ENCODE results near the gene CLIP1.
"Not testable (repeated sequence)": the region's sequence is repeated elsewhere in the genome, so short reads cannot be mapped to it uniquely, and the experiment has no call there.

The CLIP1 gene

GRCh38 chr12:122382919-122383350, 39.5 kb downstream of the CLIP1 start:
- H3K9me3 ChIP-seq (ENCODE audit: control insufficient read depth, low read length): no peaks in the 10 kb centered on the region
- no peak for DNase-seq
- H3K27ac ChIP-seq (ENCODE audit: insufficient read depth, low read length, poor library complexity, severe bottlenecking): no peak overlapping the region
- peaks cover 7% of the 10 kb centered on the region for H3K36me3 ChIP-seq (ENCODE audit: control insufficient read depth, insufficient read depth, low read length)
- H3K4me3 ChIP-seq (ENCODE audit: insufficient read depth, low read depth, low read length, poor library complexity, severe bottlenecking): no peak overlapping the region
- H3K27me3 ChIP-seq (replicated peaks; ENCODE audit: control insufficient read depth, insufficient read depth, low read length, poor library complexity, severe bottlenecking): no peaks in the 10 kb centered on the region
- H3K4me1 ChIP-seq (ENCODE audit: control insufficient read depth, insufficient read depth, low read length, poor library complexity, severe bottlenecking): no peaks in the 10 kb centered on the region

GRCh38 chr12:122381021-122381420, 41.4 kb downstream of the CLIP1 start:
- no peaks in the 10 kb centered on the region for H3K27me3 ChIP-seq (replicated peaks; ENCODE audit: control insufficient read depth, insufficient read depth, low read length, poor library complexity, severe bottlenecking)
- H3K9me3 ChIP-seq (ENCODE audit: control insufficient read depth, low read length): no peaks in the 10 kb centered on the region
- H3K4me1 ChIP-seq (ENCODE audit: control insufficient read depth, insufficient read depth, low read length, poor library complexity, severe bottlenecking): no peaks in the 10 kb centered on the region
- H3K27ac ChIP-seq (ENCODE audit: insufficient read depth, low read length, poor library complexity, severe bottlenecking): no peak overlapping the region
- peaks cover 19% of the 10 kb centered on the region for H3K36me3 ChIP-seq (ENCODE audit: control insufficient read depth, insufficient read depth, low read length)
- DNase-seq: no peak
- no peak overlapping the region for H3K4me3 ChIP-seq (ENCODE audit: insufficient read depth, low read depth, low read length, poor library complexity, severe bottlenecking)

- H3K36me3 ChIP-seq (ENCODE audit: control insufficient read depth, insufficient read depth, low read length): peaks cover 19% of the 10 kb centered on the region
- not testable (repeated sequence) for H3K27ac ChIP-seq (ENCODE audit: insufficient read depth, low read length, poor library complexity, severe bottlenecking); H3K4me1 ChIP-seq (ENCODE audit: control insufficient read depth, insufficient read depth, low read length, poor library complexity, severe bottlenecking); H3K9me3 ChIP-seq (ENCODE audit: control insufficient read depth, low read length); DNase-seq; H3K27me3 ChIP-seq (replicated peaks; ENCODE audit: control insufficient read depth, insufficient read depth, low read length, poor library complexity, severe bottlenecking); H3K4me3 ChIP-seq (ENCODE audit: insufficient read depth, low read depth, low read length, poor library complexity, severe bottlenecking)
Measured at GRCh38 chr12:122376751-122377150, 45.7 kb downstream of the CLIP1 start.

- no peaks in the 10 kb centered on the region for H3K27me3 ChIP-seq (replicated peaks; ENCODE audit: control insufficient read depth, insufficient read depth, low read length, poor library complexity, severe bottlenecking)
- no peak for DNase-seq
- no peak overlapping the region for H3K4me3 ChIP-seq (ENCODE audit: insufficient read depth, low read depth, low read length, poor library complexity, severe bottlenecking)
- H3K9me3 ChIP-seq (ENCODE audit: control insufficient read depth, low read length): no peaks in the 10 kb centered on the region
- H3K27ac ChIP-seq (ENCODE audit: insufficient read depth, low read length, poor library complexity, severe bottlenecking): no peak overlapping the region
- no peaks in the 10 kb centered on the region for H3K4me1 ChIP-seq (ENCODE audit: control insufficient read depth, insufficient read depth, low read length, poor library complexity, severe bottlenecking)
- peaks cover 19% of the 10 kb centered on the region for H3K36me3 ChIP-seq (ENCODE audit: control insufficient read depth, insufficient read depth, low read length)
Measured at GRCh38 chr12:122374707-122375106, 47.8 kb downstream of the CLIP1 start.

- Histone ChIP-seq H3K4me3 (ENCODE audit: insufficient read depth, low read depth, low read length, poor library complexity, severe bottlenecking) (no peak overlapping the region), H3K36me3 (ENCODE audit: control insufficient read depth, insufficient read depth, low read length) (no peaks in the 10 kb centered on the region), H3K4me1 (ENCODE audit: control insufficient read depth, insufficient read depth, low read length, poor library complexity, severe bottlenecking) (no peaks in the 10 kb centered on the region), H3K27ac (ENCODE audit: insufficient read depth, low read length, poor library complexity, severe bottlenecking) (no peak overlapping the region), H3K9me3 (ENCODE audit: control insufficient read depth, low read length) (no peaks in the 10 kb centered on the region), H3K27me3 (replicated peaks; ENCODE audit: control insufficient read depth, insufficient read depth, low read length, poor library complexity, severe bottlenecking) (no peaks in the 10 kb centered on the region)
- DNase-seq: no peak
Measured at GRCh38 chr12:122371475-122372045, 50.9 kb downstream of the CLIP1 start.

GRCh38 chr12:122368361-122369073, 54.0 kb downstream of the CLIP1 start:
- Histone ChIP-seq H3K27me3 (replicated peaks; ENCODE audit: control insufficient read depth, insufficient read depth, low read length, poor library complexity, severe bottlenecking) (no peaks in the 10 kb centered on the region), H3K27ac (ENCODE audit: insufficient read depth, low read length, poor library complexity, severe bottlenecking) (no peak overlapping the region), H3K36me3 (ENCODE audit: control insufficient read depth, insufficient read depth, low read length) (no peaks in the 10 kb centered on the region), H3K4me1 (ENCODE audit: control insufficient read depth, insufficient read depth, low read length, poor library complexity, severe bottlenecking) (no peaks in the 10 kb centered on the region), H3K9me3 (ENCODE audit: control insufficient read depth, low read length) (no peaks in the 10 kb centered on the region), H3K4me3 (ENCODE audit: insufficient read depth, low read depth, low read length, poor library complexity, severe bottlenecking) (no peak overlapping the region)
- DNase-seq: no peak

GRCh38 chr12:122367632-122368031, 54.8 kb downstream of the CLIP1 start:
- not testable (repeated sequence) for H3K36me3 ChIP-seq (ENCODE audit: control insufficient read depth, insufficient read depth, low read length); H3K9me3 ChIP-seq (ENCODE audit: control insufficient read depth, low read length); H3K4me1 ChIP-seq (ENCODE audit: control insufficient read depth, insufficient read depth, low read length, poor library complexity, severe bottlenecking); DNase-seq; H3K27me3 ChIP-seq (replicated peaks; ENCODE audit: control insufficient read depth, insufficient read depth, low read length, poor library complexity, severe bottlenecking); H3K27ac ChIP-seq (ENCODE audit: insufficient read depth, low read length, poor library complexity, severe bottlenecking); H3K4me3 ChIP-seq (ENCODE audit: insufficient read depth, low read depth, low read length, poor library complexity, severe bottlenecking)

- H3K9me3 ChIP-seq (ENCODE audit: control insufficient read depth, low read length): no peaks in the 10 kb centered on the region
- H3K4me1 ChIP-seq (ENCODE audit: control insufficient read depth, insufficient read depth, low read length, poor library complexity, severe bottlenecking): no peaks in the 10 kb centered on the region
- H3K4me3 ChIP-seq (ENCODE audit: insufficient read depth, low read depth, low read length, poor library complexity, severe bottlenecking): no peak overlapping the region
- H3K27me3 ChIP-seq (replicated peaks; ENCODE audit: control insufficient read depth, insufficient read depth, low read length, poor library complexity, severe bottlenecking): no peaks in the 10 kb centered on the region
- DNase-seq: no peak
- peaks cover 6% of the 10 kb centered on the region for H3K36me3 ChIP-seq (ENCODE audit: control insufficient read depth, insufficient read depth, low read length)
- no peak overlapping the region for H3K27ac ChIP-seq (ENCODE audit: insufficient read depth, low read length, poor library complexity, severe bottlenecking)
Measured at GRCh38 chr12:122366685-122367475, 55.6 kb downstream of the CLIP1 start.

GRCh38 chr12:122365226-122365625, 57.2 kb downstream of the CLIP1 start:
- H3K4me3 ChIP-seq (ENCODE audit: insufficient read depth, low read depth, low read length, poor library complexity, severe bottlenecking); H3K9me3 ChIP-seq (ENCODE audit: control insufficient read depth, low read length); H3K27me3 ChIP-seq (replicated peaks; ENCODE audit: control insufficient read depth, insufficient read depth, low read length, poor library complexity, severe bottlenecking); H3K27ac ChIP-seq (ENCODE audit: insufficient read depth, low read length, poor library complexity, severe bottlenecking); DNase-seq; H3K4me1 ChIP-seq (ENCODE audit: control insufficient read depth, insufficient read depth, low read length, poor library complexity, severe bottlenecking): not testable (repeated sequence)
- peaks cover 19% of the 10 kb centered on the region for H3K36me3 ChIP-seq (ENCODE audit: control insufficient read depth, insufficient read depth, low read length)

- Histone ChIP-seq H3K4me1 (ENCODE audit: control insufficient read depth, insufficient read depth, low read length, poor library complexity, severe bottlenecking) (no peaks in the 10 kb centered on the region), H3K27me3 (replicated peaks; ENCODE audit: control insufficient read depth, insufficient read depth, low read length, poor library complexity, severe bottlenecking) (no peaks in the 10 kb centered on the region), H3K36me3 (ENCODE audit: control insufficient read depth, insufficient read depth, low read length) (peaks cover 27% of the 10 kb centered on the region), H3K9me3 (ENCODE audit: control insufficient read depth, low read length) (no peaks in the 10 kb centered on the region), H3K27ac (ENCODE audit: insufficient read depth, low read length, poor library complexity, severe bottlenecking) (no peak overlapping the region), H3K4me3 (ENCODE audit: insufficient read depth, low read depth, low read length, poor library complexity, severe bottlenecking) (no peak overlapping the region)
- no peak for DNase-seq
Measured at GRCh38 chr12:122363782-122364181, 58.7 kb downstream of the CLIP1 start.

Measured in effector memory CD4-positive, alpha-beta T cell (primary cell).